Measurements from ENCODE around the gene GPHN.

DNA sequence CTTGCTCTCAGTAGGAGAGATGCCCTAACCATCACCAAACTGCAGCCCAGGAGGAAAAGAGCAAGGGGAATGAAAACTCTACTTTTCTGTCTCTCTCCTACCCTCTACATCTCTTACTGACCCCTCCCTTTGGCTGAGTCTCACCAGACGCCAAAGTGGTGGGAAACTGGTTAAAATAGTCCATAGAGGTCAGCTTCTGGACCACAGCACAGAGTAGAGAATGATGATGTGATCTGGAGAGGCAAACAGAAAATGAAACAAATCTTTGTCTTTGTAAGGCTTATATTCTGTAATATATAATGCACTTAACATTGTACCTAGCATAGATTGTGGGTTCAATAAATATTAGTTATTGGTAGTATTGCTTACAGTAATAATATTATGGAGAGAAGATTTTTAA is 600.3 kb downstream of the GPHN start:
- TF ChIP-seq, protein P1, sequence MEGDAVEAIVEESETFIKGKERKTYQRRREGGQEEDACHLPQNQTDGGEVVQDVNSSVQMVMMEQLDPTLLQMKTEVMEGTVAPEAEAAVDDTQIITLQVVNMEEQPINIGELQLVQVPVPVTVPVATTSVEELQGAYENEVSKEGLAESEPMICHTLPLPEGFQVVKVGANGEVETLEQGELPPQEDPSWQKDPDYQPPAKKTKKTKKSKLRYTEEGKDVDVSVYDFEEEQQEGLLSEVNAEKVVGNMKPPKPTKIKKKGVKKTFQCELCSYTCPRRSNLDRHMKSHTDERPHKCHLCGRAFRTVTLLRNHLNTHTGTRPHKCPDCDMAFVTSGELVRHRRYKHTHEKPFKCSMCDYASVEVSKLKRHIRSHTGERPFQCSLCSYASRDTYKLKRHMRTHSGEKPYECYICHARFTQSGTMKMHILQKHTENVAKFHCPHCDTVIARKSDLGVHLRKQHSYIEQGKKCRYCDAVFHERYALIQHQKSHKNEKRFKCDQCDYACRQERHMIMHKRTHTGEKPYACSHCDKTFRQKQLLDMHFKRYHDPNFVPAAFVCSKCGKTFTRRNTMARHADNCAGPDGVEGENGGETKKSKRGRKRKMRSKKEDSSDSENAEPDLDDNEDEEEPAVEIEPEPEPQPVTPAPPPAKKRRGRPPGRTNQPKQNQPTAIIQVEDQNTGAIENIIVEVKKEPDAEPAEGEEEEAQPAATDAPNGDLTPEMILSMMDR (IDR thresholded peaks at IDR 0.05; ENCODE audit: low read length) = no peak
- TF ChIP-seq EZH2 (IDR thresholded peaks at IDR 0.05; ENCODE audit: borderline replicate concordance, low read length) = no peak
